Measurements from ENCODE around the gene KCNJ8.

Gene KCNJ8

DNA sequence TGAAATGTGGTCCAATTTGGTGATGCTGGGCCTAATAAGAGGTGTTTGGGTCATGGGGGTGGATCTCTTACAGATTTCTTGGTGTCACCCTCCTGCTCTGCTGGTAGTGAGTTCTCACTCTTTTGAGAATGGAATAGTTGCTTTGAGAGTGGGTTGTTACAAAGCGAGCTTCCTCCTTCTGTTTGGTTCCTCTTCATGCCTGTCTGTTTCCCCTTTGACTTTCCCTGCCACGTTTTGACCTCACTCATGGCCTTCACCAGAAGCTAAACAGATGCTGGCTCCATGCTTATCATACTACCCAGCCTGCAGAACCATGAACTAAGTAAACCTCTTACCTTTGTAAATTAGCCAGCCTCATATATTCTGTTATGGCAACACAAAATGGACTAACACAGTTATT lies 59.1 kb downstream of the KCNJ8 start:
- no peak for DNase-seq (ENCODE audit: low read depth in 2 of 2)

Data from stimulated activated CD8-positive, alpha-beta memory T cell treated with anti-CD3 and anti-CD28 coated beads, Interleukin-7, amount 100 ng/mL, for 4 hours (primary cell).